Islet of Langerhans (tissue), 1 donor: ENCODE measurements around the gene TMED10.
"Not testable (repeated sequence)": the region's sequence is repeated elsewhere in the genome, so short reads cannot be mapped to it uniquely, and the experiment has no call there.

Experiments
- FAIRE-seq: peaks from one replicate; lab custom pipeline; 2011; peaks lifted over from hg19 to GRCh38; lab: Jason Lieb, UNC

TMED10 gene

GRCh38 chr14:75190023-75190422, 13.6 kb upstream of the TMED10 start:
- no peak for FAIRE-seq

GRCh38 chr14:75188520-75189268, 12.3 kb upstream of the TMED10 start:
- no peak for FAIRE-seq

DNA sequence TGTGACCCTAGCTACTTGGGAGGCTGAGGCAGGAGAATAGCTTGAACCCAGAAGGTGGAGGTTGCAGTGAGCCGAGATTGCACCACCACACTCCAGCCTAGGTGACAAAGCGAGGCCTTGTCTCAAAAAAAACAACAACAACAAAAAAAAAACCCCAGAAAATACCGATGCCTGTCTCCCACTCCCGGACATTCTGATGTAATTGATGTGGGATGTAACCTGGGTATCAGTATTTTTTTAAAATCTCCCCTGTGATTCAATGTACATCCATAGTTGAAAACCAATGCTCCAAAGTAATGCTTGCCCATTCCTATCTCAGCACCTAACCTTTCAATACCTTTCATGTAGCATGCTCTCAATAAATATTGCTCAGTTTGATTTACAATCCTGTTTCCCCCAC, 11.7 kb upstream of the TMED10 start:
- no peak for FAIRE-seq

DNA sequence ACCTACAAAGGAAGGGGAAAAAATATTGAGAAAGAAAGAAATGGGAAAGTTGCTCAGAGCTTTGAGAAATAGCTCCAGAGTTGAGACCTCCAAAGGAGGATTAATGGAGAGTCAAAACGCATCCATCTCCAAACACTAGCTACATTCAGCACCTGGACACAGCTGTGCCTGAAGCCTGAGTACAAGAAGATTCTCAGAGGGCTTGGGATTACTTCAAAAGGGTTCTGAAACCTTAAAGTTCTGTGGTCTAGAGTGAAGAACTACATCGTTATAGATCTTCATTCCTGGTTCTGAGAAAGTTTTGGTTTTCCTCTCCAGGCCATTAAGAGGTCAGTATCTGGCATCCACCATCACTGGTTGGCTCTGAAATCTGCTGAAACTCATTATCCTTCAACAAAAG, 10.5 kb upstream of the TMED10 start:
- FAIRE-seq: no peak

GRCh38 chr14:75185251-75186040, 9.0 kb upstream of the TMED10 start:
- no peak for FAIRE-seq

DNA sequence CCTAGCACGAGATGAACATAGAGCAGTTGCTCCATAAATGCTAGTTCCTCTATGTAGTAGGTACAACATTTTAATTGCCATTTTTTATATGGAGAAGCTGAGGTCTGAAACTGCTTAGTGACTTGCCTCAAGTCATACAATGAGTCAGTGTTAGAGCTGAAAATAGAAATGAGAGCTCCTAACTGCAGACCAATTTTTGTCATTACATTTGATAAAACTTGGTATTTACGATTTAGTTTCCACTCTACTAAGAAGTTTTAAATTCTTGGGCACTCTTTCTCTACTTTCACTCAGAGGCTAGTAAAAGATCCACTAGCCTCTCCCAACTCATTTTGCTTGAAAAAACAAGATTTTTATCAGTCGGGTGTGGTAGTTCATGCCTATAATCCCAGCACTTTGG, 8.1 kb upstream of the TMED10 start:
- FAIRE-seq: no peak

DNA sequence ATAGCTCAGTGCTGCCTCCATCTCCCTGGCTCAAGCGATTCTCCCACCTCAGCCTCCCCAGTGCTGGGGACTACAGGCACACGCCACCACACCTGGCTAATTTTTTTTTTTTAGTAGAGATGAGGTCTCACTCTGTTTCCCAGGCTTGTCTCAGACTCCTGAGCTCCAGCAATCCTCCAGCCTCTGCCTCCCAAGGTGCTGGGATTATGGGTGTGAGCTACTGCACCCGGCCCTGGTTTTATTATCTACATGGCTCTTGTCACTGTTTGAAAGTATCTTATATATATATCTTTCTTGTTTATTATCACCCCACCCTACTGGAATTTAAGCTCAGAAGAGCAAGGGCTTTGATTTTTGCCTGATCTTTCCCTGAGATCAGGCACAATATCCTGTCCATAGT, 7.6 kb upstream of the TMED10 start:
- no peak for FAIRE-seq

DNA sequence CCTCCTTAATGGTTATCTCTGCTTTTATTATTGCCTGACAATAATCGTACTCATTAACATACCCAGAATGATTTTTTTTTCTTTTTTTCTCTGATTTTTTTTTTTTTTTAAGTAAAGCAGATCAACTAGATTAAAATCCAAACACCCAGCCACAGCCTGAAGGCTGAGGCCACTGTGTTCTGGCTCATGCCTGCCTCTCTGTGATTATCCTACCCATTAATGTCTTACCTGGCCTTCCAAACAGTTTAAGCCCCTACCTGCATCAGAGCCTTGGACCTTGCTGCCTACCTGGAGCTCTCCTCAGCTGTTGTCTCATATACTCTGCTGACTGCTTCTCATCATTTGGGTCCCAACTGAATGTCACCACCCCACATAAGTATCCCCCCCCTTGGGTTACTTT, 6.8 kb upstream of the TMED10 start:
- FAIRE-seq: no peak

GRCh38 chr14:75182821-75183220, 6.4 kb upstream of the TMED10 start:
- FAIRE-seq: no peak

GRCh38 chr14:75182163-75182562, 5.8 kb upstream of the TMED10 start:
- FAIRE-seq: not testable (repeated sequence)

DNA sequence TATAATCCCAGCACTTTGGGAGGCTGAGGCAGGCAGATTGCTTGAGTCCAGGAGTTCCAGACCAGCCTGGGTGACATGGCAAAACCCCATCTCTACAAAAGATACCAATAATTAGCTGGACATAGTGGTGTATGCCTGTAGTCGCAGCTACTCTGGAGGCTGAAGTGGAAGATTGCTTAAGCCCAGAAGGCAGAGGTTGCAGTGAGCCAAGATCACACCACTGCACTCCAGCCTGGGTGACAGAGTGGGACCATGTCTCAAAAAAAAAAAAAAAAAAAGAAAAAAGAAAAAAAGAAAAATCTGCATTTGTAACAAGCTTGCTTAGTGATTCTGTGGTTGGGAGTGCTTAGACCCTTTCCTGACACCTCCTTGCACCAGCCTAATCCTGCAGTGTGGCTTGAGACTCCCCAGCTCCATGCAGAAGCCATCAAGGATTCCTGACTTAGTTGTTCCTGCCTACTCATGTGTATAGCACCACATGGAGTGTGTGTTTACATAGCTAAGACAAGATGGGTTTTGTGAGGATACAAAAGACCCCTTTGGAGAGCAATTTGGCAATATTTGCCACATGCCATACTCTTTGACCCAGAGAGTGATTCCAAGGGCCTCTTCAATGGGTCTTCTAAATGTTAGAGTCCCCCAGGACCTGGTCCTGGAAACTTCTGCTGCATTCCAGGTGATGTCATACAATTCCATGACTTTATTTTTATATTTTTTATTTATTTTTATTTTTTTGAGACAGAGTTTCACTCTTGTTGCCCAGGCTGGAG, 5.1 kb upstream of the TMED10 start:
- no peak for FAIRE-seq

DNA sequence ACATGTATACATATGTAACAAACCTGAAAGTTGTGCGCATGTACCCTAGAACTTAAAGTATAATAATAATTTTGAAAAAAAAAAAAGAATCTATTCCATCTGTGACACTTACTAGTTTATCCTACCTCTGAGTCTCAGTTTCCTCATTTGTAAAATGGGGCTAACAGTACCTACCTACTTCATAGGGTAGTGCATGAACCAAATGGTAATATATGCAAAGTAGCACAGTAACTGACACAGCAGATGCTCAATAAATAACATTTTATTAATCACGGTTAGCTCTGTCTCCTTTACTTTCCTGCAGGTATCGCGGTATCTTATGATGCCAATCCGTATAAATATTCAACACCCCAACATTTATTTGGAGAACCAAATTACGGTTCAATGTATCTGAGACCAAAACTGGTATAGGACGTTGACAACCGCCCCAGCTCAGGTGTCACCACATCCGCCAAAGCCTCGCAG, 703 bp downstream of the TMED10 start:
- no peak for FAIRE-seq

- no peak for FAIRE-seq
These were observed 2.3 kb downstream of the TMED10 start for GRCh38 chr14:75174066-75174465.

DNA sequence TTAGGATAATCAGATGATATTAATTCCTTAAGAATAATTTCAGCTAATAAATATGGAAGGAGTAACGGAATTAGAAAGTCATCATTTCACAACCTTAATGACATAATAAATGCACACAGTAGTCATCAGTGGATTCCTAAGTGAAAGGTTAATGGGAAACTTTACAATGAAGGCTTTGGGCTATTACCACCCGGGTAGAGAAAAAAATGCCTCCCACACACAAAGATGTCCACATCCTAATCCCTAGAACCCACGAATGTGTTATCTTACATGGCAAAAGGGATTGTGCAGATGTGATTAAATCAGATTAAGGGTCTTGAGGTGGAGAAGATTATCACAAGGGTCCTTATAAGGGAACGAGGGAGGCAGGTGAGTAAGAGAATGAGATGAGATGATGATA, 5.6 kb downstream of the TMED10 start:
- no peak for FAIRE-seq

GRCh38 chr14:75168586-75169335, 7.7 kb downstream of the TMED10 start:
- FAIRE-seq: no peak

DNA sequence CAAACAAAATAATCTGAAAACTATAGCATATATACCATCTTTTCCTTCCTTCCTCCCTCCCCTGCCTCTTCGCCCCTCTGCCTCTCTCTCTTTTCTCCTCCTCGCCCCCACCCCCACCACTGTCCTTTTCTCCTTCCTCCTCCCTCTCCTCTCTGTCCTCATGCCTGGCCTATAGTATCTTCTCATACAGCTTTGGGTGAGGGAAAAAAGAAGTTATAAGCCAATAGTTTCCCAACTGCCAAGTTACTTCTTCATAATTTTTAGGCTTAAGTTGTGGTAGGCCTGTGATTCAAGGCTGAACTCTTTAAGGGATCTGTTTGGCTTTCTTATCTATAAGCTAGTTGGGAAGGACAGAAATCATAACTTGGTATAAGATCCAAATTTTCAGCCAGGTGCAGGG, 9.1 kb downstream of the TMED10 start:
- FAIRE-seq: no peak

GRCh38 chr14:75165586-75166391, 10.6 kb downstream of the TMED10 start:
- peak; percentile 65 for FAIRE-seq

- peak; percentile 74 for FAIRE-seq
These were observed 11.6 kb downstream of the TMED10 start for GRCh38 chr14:75164809-75165208.

DNA sequence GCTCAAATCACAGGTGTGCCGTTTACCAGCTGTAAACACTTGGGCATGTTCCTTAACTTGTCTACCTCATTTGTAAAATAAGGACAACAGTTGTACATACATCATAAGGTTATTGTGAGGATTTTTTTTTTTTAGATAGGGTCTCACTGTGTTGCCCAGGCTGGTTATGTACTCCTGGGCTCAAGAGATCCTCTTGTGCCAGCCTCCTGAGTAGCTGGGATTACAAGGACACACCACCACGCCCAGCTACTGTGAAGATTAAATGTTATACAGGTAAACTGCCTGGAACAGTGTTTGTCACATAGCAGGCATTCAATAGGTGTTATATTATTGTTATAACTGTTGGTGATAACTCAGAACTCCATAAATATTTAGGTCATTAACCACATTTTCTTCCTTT, 12.7 kb downstream of the TMED10 start:
- FAIRE-seq: no peak

GRCh38 chr14:75162631-75163030, 13.8 kb downstream of the TMED10 start:
- no peak for FAIRE-seq
